HTR-8/SVneo (cell line): ENCODE measurements around the gene GSK3A.

ENCODE experiments used
- DNase-seq: peaks from one replicate; pipeline ENCODE4 v3.0.0; 2011; ENCODE audit warnings: low spot score, mixed read lengths; ENCODE audit not compliant: insufficient read length
- FAIRE-seq: peaks from 2 replicates; lab custom pipeline; 2011; peaks lifted over from hg19 to GRCh38; lab: Jason Lieb, UNC

Gene GSK3A

GRCh38 chr19:42251572-42252358 lies 9.4 kb upstream of the GSK3A start:
- no peak for DNase-seq
- FAIRE-seq = no peak

- DNase-seq (no peak), FAIRE-seq (no peak)
These were observed 8.5 kb upstream of the GSK3A start for GRCh38 chr19:42250666-42251531.

- DNase-seq = no peak
- FAIRE-seq = no peak
These were observed 7.8 kb upstream of the GSK3A start for GRCh38 chr19:42250183-42250665.

- FAIRE-seq (no peak), DNase-seq (no peak)
These were observed 7.4 kb upstream of the GSK3A start for GRCh38 chr19:42249769-42250168.

GRCh38 chr19:42249149-42249750 lies 6.8 kb upstream of the GSK3A start:
- no peak for FAIRE-seq

GRCh38 chr19:42248270-42249148 lies 6.1 kb upstream of the GSK3A start:
- FAIRE-seq (no peak), DNase-seq (no peak)

More at GRCh38 chr19:42249149-42249750, 6.8 kb upstream of the GSK3A start:
- no peak for DNase-seq

DNA sequence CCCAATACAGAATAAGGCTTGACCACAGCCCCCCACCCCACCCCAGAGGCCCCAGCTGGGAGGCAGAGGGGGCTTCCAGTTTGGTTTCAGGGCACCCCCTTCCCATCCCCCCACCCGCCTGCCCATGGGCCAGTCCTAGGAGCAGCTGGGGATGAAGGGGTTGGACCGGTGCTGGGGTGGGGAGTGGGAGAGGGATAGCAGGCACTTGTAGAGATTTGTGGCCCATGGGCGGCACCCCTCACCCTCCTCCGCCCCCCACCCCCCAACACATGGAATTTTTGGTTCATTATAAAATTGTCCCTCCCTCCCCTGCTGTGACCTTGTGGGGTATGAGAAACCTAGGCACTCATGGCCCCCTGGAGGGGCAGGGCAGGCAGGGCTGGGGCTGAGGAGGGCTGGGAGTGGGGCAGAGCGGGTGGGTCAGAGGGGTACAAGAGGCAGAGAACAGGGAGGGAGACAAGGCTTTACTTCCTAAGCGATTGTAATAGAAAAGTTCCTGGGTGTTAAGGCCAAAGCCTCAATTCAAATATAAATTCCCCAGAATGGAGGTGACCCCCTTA lies 5.3 kb upstream of the GSK3A start:
- FAIRE-seq = no peak

GRCh38 chr19:42246922-42247639 lies 4.7 kb upstream of the GSK3A start:
- no peak for DNase-seq
- no peak for FAIRE-seq

More for the DNA sequence above, 5.3 kb upstream of the GSK3A start:
- DNase-seq = no peak

DNA sequence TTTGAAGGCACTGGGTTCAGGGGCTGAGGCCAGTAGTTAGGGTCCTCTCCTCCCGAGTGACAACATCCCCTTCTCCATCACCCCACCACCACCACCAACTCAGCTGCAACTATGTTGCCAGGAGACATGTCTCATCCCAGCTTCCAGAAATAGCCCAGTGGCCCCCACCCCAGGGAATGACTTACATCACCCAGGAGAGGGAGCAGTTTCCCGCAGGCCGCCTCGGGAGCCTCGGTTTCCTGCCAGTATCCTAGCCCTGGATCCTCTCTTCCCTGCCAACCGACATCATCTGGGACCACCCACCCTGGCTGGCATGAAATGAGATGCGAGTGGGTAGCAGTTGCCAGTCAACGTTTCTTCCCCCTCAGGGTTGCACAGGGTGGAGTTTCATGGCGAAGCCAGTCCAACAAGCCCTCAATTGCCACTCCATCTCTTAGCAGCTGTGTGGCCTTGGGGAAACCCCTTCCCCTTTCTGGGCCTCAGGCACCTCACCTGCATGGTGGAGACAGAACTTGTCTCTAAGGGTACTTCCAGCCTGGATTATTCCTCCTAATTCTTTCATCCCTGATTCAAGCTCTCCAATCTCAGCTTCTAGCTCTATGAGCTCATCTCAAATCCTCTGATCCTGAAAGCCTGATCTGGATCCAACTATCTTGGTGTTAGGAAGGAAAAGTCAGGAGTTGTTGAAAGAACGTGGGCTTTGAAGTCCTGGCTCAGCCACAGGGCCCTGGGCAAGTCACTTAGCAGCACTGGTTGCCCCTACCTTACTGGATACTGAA lies 3.9 kb upstream of the GSK3A start:
- peak; percentile 58 for DNase-seq

GRCh38 chr19:42245231-42245630 lies 2.8 kb upstream of the GSK3A start:
- no peak for FAIRE-seq

More for the DNA sequence above, 3.9 kb upstream of the GSK3A start:
- FAIRE-seq = peak; percentile 57

GRCh38 chr19:42244347-42245220 lies 2.2 kb upstream of the GSK3A start:
- FAIRE-seq = peak; percentile 89
- DNase-seq = peak; percentile 88

More at GRCh38 chr19:42245231-42245630, 2.8 kb upstream of the GSK3A start:
- no peak for DNase-seq

DNA sequence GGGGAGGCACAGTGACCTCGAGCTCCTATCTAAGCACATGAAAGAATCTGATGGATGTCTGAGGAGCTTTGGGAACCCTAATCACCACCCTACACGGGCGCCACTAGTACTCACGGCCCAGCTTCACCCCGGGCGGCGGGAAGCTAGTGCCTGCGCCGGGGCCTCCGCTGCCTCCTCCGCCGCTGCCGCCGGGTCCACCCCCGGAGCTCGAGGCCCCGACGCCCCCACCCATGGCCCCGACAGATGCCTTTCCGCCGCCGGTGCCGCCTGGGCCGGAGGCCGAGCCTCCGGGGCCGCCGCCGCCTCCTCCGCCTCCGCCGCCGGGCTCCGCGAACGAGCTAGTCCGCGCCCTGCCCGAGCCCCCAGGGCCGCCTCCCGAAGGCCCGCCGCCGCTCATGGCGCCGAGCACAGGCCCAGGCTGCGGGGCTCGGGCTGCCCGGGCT lies 312 bp downstream of the GSK3A start:
- no peak for DNase-seq
- no peak for FAIRE-seq

DNA sequence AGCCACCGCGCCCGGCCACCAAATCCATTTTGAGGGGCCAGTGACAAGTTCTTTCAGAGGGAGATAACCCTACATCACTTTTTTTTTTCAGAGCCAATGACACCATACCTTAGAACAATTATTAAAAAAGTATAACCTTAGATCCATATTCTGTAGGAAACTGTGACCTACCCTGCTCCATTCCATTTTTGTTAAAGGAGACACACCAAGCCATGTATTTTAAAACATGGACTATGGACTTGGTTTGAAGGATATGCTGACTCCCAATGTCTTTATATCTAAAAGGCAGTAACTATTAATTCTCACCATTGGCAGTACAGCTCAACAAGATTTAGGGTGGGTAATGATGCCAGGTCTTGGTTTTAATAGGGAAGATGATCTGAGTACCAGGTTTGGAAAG lies 1.1 kb downstream of the GSK3A start:
- FAIRE-seq (no peak), DNase-seq (no peak)

DNA sequence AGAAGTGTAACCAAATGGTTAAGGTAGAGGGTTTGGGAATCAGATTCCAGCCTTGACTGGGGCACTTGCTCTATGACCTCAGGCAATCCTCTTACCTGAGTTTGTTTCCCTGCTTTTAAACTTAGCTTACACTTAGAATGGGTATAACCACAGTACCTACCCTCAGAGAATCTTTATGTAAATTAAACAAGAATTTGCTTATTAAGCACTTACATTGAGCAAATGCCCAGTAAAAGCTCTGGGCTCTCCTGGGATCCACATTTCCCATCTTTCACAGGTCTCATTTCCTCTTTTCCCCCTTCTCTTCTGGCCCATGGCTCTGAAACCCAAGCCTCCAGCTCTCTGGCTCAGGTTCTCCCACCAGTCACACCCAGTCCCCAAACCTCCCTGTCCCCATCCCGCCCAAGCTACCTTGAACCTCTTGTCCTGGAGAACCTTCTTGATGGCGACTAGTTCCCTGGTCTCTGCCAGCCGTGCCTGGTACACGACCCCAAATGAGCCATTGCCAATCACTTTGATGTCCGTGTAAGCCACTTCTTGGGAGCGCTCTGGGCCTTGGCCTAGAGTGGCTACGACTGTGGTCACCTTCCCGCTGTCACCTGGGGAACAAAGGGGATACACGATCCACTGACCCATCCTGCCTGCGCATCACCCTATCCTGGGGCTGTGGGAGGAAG lies 2.7 kb downstream of the GSK3A start:
- FAIRE-seq (no peak), DNase-seq (no peak)

DNA sequence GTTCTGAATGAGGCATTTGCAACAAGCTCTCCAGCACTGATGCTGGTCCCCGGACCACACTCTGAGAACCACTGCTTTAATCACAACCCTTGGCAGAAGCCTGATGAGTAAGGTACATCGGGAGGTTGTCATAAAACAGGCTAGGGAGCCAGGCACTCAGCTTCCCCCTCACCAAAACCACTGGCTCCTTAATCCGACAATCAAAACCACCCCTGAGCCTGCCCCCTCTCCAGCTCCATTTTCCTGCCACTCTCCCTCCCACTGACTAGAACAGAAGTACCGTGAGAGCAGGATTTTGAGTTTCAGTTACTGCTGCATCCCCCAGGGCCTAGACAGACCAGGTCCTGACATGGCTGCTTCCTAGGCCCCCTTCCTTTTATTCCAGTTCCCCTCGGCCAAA lies 7.2 kb downstream of the GSK3A start:
- no peak for DNase-seq
- no peak for FAIRE-seq

DNA sequence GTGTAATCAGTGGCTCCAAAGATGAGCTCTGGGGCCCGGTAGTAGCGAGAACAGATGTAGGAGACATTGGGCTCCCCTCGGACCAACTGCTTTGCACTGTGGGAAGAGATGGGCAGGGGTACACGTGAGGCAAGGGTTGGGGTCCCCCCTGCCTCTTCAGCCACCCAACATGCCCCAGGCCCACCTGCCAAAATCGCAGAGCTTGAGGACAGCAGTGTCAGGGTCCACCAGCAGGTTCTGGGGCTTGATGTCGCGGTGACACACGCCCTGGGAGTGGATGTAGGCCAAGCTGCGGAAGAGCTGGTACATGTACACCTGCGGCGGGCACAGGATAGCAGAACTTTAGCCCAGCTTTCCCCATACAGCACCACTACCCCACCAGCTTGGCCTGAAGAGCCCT lies 8.0 kb downstream of the GSK3A start:
- DNase-seq (no peak), FAIRE-seq (no peak)
